Progenitor cell of endocrine pancreas (in vitro differentiated cells): Measurements from ENCODE around the gene DNPH1. TPM values are rescaled to one million over a fixed set of nuclear protein-coding genes. Genes with fewer than 3 reads are reported as not detected.

Experiments used
- DNase-seq: peaks from one replicate; pipeline ENCODE4 v3.0.0; 2021; ENCODE audit warnings: low spot score; ENCODE audit not compliant: unreplicated experiment
- H3K27ac Mint-ChIP-seq: 2 replicates; pipeline ENCODE4 v1.8.0; 2021; ENCODE audit warnings: mild to moderate bottlenecking, moderate library complexity, mixed read lengths
- H3K27me3 Mint-ChIP-seq: 2 replicates; pipeline ENCODE4 v1.8.0; 2021; ENCODE audit warnings: mixed read lengths
- H3K36me3 Mint-ChIP-seq: 2 replicates; pipeline ENCODE4 v1.8.0; 2022; ENCODE audit warnings: mixed read lengths; ENCODE audit not compliant: insufficient read depth
- H3K4me1 Mint-ChIP-seq: 2 replicates; pipeline ENCODE4 v1.8.0; 2021; ENCODE audit warnings: low read depth, mixed read lengths
- H3K4me3 Mint-ChIP-seq: 2 replicates; pipeline ENCODE4 v1.8.0; 2021; ENCODE audit warnings: low read depth, mild to moderate bottlenecking, moderate library complexity, mixed read lengths
- H3K9me3 Mint-ChIP-seq: 2 replicates; pipeline ENCODE4 v1.8.0; 2021; ENCODE audit warnings: low read depth, mixed read lengths
- total RNA-seq: library from RNA; stranded (reverse); gene quantifications from 2 replicates; pipeline ENCODE4 v1.2.1, GENCODE V29; 2021
- TF ChIP-seq, protein P1 (sequence below): fragments of 200-600 bp; sonication (generic); IDR thresholded peaks from one replicate; pipeline ENCODE4 v1.5.0; 2021; ENCODE audit warnings: antibody characterized with exemption, mild to moderate bottlenecking; ENCODE audit not compliant: unreplicated experiment

DNPH1 gene
- total RNA-seq, 1 donor from 2014 or later, result 33.9 TPM

DNA sequence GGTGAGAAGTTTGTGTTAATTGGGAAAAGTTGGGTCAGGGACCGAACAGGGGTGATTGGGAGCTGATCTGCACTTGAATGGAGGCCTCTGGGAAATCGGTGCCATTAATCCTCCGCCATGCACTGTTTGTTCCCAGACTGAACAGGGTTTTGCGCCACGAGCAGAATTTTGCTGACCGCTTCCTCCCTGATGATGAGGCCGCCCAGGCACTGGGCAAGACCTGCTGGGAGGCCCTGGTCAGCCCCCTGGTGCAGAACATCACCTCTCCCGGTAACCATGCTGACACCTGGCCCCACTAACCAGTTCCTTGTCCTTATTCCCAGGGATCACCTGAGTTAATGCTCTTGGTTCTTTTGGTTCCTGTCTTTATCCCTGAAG is 25.6 kb downstream of the DNPH1 start:
- Mint-ChIP-seq H3K4me3 (no peak overlapping the region), H3K9me3 (no peaks in the 10 kb centered on the region), H3K27ac (no peak overlapping the region), H3K36me3 (peaks cover 26% of the 10 kb centered on the region), H3K4me1 (no peaks in the 10 kb centered on the region), H3K27me3 (no peaks in the 10 kb centered on the region)
- TF ChIP-seq, protein P1, sequence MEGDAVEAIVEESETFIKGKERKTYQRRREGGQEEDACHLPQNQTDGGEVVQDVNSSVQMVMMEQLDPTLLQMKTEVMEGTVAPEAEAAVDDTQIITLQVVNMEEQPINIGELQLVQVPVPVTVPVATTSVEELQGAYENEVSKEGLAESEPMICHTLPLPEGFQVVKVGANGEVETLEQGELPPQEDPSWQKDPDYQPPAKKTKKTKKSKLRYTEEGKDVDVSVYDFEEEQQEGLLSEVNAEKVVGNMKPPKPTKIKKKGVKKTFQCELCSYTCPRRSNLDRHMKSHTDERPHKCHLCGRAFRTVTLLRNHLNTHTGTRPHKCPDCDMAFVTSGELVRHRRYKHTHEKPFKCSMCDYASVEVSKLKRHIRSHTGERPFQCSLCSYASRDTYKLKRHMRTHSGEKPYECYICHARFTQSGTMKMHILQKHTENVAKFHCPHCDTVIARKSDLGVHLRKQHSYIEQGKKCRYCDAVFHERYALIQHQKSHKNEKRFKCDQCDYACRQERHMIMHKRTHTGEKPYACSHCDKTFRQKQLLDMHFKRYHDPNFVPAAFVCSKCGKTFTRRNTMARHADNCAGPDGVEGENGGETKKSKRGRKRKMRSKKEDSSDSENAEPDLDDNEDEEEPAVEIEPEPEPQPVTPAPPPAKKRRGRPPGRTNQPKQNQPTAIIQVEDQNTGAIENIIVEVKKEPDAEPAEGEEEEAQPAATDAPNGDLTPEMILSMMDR, result no peak
- DNase-seq, result no peak

DNA sequence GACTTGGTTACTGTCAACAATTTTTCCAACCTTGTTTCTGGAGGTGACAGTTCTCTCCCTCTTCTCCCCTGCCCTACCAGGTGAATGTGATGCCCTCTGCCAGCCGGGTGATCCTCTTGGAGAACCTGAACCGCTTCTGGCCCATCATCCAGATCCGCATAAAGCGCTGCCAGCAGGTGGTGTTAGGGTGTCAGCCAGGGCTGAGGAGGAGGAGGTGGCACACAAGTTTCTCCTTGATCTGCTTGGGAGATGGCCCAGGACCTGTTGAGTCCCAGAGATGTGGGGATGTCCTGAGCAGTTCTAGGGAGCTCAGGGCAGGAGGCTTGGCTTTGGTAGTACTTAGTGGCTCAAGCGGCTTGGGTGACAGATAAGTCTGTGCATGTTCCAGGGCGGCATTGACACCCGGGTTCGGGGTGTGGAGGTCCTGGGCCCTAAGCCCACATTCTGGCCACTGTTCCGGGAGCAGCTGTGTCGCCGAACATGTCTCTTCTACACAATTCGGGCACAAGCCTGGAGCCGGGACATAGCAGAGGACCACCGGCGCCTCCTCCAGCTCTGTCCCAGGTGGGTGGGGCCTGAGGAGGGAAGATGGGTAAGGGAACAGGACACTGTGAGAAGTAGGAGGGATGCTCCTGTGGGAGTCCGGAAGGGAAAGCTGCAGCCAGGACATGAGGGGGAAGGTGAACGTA is 26.1 kb downstream of the DNPH1 start:
- H3K27ac Mint-ChIP-seq, result no peak overlapping the region
- H3K27me3 Mint-ChIP-seq, result no peaks in the 10 kb centered on the region
- H3K9me3 Mint-ChIP-seq, result no peaks in the 10 kb centered on the region
- DNase-seq, result no peak
- H3K4me3 Mint-ChIP-seq, result no peak overlapping the region
- H3K36me3 Mint-ChIP-seq, result peaks cover 26% of the 10 kb centered on the region
- TF ChIP-seq, protein P1, result no peak
- H3K4me1 Mint-ChIP-seq, result no peaks in the 10 kb centered on the region

DNA sequence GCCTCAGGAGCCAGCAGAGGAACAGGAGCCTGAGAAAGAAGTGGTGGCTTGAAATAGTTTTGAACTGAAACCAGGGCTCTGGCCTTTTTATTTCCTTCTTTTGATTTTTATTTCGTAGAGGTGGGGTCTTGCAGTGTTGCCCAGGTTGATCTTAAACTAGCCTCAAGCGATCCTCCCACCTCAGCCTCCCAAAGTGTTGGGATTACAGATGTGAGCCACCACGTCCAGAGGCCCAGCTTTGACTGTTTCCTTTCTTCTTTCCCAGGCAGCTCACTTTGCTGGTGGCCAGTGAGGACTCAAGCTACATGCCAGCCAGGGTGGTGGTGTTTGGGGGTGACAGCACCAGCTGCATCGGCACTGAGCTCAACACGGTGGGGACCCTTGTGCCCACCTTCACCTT is 26.8 kb downstream of the DNPH1 start:
- Mint-ChIP-seq H3K4me3 (no peak overlapping the region), H3K36me3 (peaks cover 25% of the 10 kb centered on the region), H3K27ac (no peak overlapping the region), H3K27me3 (no peaks in the 10 kb centered on the region), H3K4me1 (no peaks in the 10 kb centered on the region), H3K9me3 (no peaks in the 10 kb centered on the region)
- DNase-seq, result no peak
- TF ChIP-seq, protein P1, result no peak

- H3K27ac Mint-ChIP-seq, result no peak overlapping the region
- DNase-seq, result no peak
- no peaks in the 10 kb centered on the region for H3K9me3 Mint-ChIP-seq
- H3K4me1 Mint-ChIP-seq, result no peaks in the 10 kb centered on the region
- peaks cover 22% of the 10 kb centered on the region for H3K36me3 Mint-ChIP-seq
- TF ChIP-seq, protein P1, result no peak
- no peak overlapping the region for H3K4me3 Mint-ChIP-seq
- H3K27me3 Mint-ChIP-seq, result no peaks in the 10 kb centered on the region
These were observed 28.7 kb downstream of the DNPH1 start for GRCh38 chr6:43200541-43200940.

GRCh38 chr6:43199912-43200311 is 29.4 kb downstream of the DNPH1 start:
- Mint-ChIP-seq H3K4me3 (no peak overlapping the region), H3K27me3 (no peaks in the 10 kb centered on the region)
- TF ChIP-seq, protein P1, result no peak

More at GRCh38 chr6:43199912-43200311, 29.4 kb downstream of the DNPH1 start:
- H3K27ac Mint-ChIP-seq, result no peak overlapping the region
- H3K36me3 Mint-ChIP-seq, result peaks cover 23% of the 10 kb centered on the region
- no peak for DNase-seq
- H3K4me1 Mint-ChIP-seq, result no peaks in the 10 kb centered on the region
- H3K9me3 Mint-ChIP-seq, result no peaks in the 10 kb centered on the region
